GM18868 (cell line): Measurements from ENCODE around the gene NUP54.

Experiments used
- ATAC-seq: cut with Tn5 transposase; IDR thresholded peaks from one replicate; pipeline ENCODE4 v1.9.1; 2021; ENCODE audit warnings: mild to moderate bottlenecking, moderate library complexity; ENCODE audit not compliant: unreplicated experiment

Gene NUP54

DNA sequence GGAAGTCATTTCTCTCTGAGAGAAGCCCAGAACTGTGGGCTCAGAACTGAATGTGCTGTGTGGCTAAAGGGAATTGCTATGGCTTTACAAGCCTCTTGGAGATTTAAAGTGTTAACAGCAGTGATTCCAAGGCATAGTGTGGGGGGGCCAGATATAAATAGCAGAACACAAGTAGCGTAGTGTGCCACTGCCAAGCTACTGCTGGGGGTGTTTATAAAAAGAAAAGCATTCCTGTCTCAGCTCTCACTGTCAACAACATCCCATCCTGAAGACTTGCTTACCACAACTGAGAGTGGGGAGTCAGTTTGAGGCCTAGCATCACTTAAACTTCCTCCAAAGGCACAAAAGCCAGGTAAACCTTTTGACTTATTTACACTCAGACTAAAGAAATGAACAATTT, 73.7 kb downstream of the NUP54 start, which contains the start of gene ART3:
Gene ART3, plus strand, starts transcription at position 242 of the 400 bp plus-strand sequence. CDS start 1,181 bp downstream, outside the sequence.
- ATAC-seq: no peak

DNA sequence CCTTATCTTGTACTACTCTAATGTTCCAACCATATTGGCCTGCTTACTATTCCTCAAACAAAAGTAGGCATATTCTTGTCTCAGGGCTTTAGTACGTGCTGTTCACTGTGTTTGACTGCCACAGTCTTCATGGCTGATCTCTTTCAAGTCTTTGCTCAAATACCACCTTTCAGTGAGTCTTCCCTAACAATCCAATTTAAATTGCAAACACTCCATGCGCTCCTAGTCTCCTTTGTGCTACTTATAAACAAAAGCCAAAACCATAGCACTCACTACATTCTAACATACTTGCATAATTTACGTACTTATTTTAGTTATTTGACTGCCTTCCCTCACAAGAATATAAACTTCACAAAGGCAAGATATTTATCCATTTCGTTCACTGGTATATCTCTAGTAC, 75.4 kb downstream of the NUP54 start:
- no peak for ATAC-seq

DNA sequence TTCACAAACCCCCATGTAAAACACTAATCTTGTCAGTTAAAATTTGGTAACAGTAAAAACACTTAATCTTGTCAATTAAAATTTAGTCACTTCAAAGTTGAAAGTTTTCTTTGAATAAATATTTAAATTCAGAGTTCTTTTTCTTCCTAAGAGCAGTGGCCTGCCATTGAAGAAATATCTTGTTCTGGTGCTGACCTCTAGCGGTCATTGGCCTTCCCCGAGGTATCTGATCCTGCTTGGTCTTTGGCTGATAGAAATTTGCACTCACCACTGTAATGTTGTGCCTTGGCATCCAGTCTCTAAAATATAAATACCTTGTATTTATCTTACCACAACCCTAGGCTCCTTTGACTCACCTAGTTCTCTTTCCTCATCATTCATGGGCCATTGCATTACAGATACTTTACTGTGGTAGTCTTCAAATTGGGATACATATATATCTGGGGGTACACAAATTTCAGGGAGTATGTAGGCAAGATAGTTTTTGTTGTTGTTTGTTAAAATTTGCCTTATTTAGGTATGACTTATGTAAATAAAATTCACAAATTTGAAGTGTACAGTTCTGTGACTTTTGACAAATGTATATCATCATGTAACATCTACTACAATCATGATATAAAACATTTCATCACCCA, 80.4 kb downstream of the NUP54 start:
- ATAC-seq: peak; percentile 82

DNA sequence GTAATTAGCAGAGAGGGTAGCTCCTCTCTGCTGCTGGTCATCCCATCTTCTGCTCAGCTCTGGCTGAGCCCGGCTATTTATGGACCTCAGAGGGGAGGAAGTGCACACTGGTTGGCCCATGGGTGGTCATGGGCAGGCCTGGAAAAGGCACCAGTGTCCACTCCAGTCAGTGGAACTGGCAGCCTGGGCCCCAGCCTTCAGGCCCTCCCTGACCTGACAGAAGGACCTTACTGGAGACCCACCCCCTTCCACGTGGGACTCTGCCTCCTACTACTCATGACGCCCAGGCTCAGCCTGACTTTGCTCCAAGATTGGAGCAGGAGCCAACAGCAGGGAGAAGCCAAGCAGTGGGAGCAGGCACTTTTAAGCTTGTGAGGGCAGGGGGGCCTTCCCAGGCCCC, 81.7 kb downstream of the NUP54 start:
- no peak for ATAC-seq
